Coronary artery (tissue), 2 donors: ENCODE measurements around the gene COMMD1.
"Not testable (repeated sequence)": the region's sequence is repeated elsewhere in the genome, so short reads cannot be mapped to it uniquely, and the experiment has no call there.

ENCODE experiments used
- DNase-seq: peaks from one replicate; pipeline ENCODE4 v3.0.0-alpha.2; 2017; ENCODE audit warnings: low spot score
- H3K27ac ChIP-seq, 2 donors: fragments of 200-600 bp; sonication (generic); one replicate each; pipeline ENCODE4 v1.5.1; 2016 to 2019
- H3K4me3 ChIP-seq: fragments of 200-600 bp; sonication (generic); 2 replicates; pipeline ENCODE4 v1.5.1; 2016; ENCODE audit warnings: mild to moderate bottlenecking, moderate library complexity
- CTCF ChIP-seq: fragments of 200-600 bp; sonication (generic); IDR thresholded peaks from one replicate; pipeline ENCODE4 v1.5.1; 2019; ENCODE audit warnings: antibody characterized with exemption

The COMMD1 gene

DNA sequence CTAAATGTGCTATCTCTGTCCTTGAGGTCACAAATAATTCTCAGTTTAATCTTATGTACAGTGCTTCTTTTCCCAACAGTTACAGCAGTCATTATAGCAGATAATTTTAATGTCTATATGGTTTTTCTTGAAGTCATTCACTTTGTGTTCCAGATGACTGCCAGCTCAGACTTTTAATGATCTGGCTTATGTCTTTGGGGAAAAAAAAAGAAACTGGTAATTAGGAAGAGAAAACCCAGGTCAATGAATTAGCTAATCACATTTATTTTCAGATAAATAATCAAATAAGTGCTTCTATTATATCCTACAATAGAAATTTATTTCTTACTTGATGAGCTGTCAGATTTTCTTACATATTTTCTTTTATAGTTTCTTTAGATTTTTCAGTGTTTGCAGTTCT lies 96.0 kb downstream of the COMMD1 start:
- no peak for TF ChIP-seq CTCF
- no peak overlapping the region for H3K27ac ChIP-seq
- no peak overlapping the region for H3K4me3 ChIP-seq
- DNase-seq = no peak

- peak overlapping the region in 1 of 2 donors; percentile 57 for H3K27ac ChIP-seq
- DNase-seq, H3K4me3 ChIP-seq: not testable (repeated sequence)
Observed at GRCh38 chr2:62004428-62004827, 99.0 kb downstream of the COMMD1 start.

- H3K27ac ChIP-seq = no peak overlapping the region
- no peak for TF ChIP-seq CTCF
- no peak overlapping the region for H3K4me3 ChIP-seq
- no peak for DNase-seq
Observed at GRCh38 chr2:62007555-62007954, 102.1 kb downstream of the COMMD1 start.

DNA sequence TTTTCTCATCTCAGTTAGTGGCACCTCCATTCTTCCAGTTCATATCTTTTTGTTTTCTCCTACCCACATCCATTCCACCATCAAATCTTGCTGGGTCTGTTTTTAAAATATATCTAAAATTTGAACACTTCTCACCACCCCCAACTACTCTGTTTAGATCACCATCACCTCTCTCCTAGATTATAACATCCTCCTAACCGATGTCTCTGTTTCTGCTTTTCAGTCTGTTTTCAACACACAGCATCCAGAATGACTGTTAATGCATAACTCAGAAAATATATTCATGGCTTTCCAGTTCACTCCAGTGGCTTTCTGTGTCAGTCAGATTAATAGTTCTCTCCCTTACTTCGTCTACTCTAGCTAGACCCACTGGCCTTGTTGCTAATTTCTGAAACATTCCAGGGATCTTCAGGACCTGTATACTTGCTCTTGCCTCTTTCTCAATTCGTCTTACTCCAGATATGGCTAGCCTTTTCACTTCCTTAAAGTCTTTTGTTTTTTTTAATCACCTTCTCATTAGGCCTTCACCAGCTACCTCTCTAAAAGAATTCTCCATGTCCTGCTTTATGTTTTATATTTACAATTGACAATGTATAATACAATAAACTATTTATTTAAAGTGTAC lies 105.3 kb downstream of the COMMD1 start:
- Histone ChIP-seq H3K4me3 (no peak overlapping the region), H3K27ac (no peak overlapping the region)
- no peak for DNase-seq
- no peak for TF ChIP-seq CTCF

DNA sequence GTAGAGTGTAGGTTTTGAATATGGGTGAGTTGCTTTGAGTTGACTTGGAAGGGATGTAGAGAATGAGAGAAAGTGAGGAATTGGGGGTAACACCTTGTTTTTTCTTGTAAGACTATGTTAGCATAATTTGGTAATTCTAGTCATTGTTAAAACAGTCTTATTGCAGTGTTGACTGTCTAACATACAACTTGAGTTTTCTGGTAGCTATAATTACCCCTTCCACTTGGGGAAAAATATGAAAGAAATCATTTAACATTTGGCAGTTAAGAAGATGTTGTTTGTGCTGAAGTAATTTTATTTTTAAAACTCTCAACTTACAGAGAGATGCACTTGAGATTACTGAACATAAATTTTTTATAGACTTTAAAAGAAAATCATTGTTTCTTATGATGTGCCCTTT lies 108.2 kb downstream of the COMMD1 start:
- DNase-seq = no peak
- H3K27ac ChIP-seq = peak overlapping the region; percentile 29 to 47
- H3K4me3 ChIP-seq = no peak overlapping the region
- no peak for TF ChIP-seq CTCF

GRCh38 chr2:62014102-62014501 lies 108.6 kb downstream of the COMMD1 start:
- peak overlapping the region; percentile 29 to 47 for H3K27ac ChIP-seq
- TF ChIP-seq CTCF = no peak
- H3K4me3 ChIP-seq = no peak overlapping the region
- DNase-seq = peak; percentile 86

- no peak overlapping the region for H3K4me3 ChIP-seq
- H3K27ac ChIP-seq = no peak overlapping the region
- no peak for DNase-seq
- no peak for TF ChIP-seq CTCF
Observed at GRCh38 chr2:62016957-62017356, 111.5 kb downstream of the COMMD1 start.
